NCI-H2196 (cell line): ENCODE data around the gene ZNF597.

Experiments used
- DNase-seq: peaks from one replicate; lab custom pipeline; 2025; ENCODE audit not compliant: unreplicated experiment; lab: John Stamatoyannopoulos, UW

The ZNF597 gene

DNA sequence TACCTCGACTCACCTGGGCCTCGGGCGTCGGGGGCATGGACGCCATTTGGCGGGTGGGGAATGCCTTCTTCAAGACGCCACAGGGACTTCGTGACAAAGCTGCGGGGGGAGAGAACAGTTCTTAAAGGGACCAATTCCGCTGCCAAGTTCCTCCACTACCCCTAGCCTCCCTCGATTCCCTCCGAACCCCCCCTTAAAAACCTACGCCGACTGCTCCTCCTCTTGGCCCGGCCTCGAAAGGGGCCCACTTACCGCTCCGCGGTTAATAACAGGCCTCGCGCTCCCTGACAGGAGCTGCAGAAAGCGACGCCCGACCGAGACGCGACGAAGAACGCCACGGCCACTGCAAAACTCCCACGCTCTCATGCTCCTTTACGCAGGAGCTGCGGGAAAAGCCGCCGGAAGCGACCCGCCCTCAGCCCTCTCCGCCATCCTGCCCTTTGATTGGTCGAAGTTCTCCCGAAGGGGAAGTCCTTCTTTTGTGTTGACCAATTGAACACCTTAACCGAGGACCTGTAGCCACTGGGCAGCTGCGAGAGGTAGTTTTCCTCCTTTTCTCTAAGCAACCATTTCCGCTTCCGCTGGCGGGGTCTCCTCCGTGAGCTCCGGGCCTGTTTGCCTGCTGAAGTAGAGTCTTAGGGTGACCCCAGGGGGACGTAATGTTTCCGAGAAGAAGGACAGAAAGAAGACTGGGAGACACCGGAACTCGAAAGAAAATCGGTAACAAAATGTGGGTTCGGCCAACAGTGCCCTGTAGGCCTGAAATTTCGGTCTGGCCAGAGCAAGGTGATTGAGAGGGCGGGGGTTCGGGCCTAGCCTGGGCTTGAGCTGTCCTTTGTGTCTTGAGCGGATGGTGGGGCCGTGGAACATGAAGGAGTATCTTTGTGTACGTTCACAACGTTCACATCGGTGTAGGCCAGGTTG, at the start of gene ZNF597, which contains the start of gene NAA60:
ZNF597 (minus strand) TSS at position 397 of the 924 bp plus-strand sequence; CDS start at position 46, 351 bp downstream.
NAA60 (plus strand) TSS at position 573 of the 924 bp plus-strand sequence. CDS start 32,548 bp downstream, outside the sequence.
- DNase-seq, result peak; percentile 85

DNA sequence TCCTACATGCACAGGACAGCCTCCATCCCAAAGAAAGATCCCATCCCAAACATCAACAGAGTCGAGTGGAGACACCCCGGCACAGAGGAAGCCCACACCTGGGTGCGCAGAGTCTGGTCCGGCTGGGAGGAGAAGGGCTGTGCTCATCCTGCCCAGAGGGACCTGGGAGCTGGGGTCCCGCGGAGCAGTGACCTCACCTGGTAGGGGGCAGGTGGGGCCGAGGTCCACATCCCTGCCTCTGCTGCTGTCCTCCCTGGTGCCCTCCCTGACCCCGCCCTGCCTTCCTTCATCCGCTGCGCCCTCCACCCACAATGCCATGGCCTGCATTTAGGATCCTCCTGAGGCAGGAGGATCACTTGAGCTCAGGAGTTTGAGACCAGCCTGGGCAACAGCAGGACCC, 49.1 kb upstream of the ZNF597 start:
- DNase-seq, result no peak

GRCh38 chr16:3490911-3491629, 47.8 kb upstream of the ZNF597 start:
- DNase-seq, result no peak

- no peak for DNase-seq
Observed at GRCh38 chr16:3488801-3489200, 45.5 kb upstream of the ZNF597 start.

DNA sequence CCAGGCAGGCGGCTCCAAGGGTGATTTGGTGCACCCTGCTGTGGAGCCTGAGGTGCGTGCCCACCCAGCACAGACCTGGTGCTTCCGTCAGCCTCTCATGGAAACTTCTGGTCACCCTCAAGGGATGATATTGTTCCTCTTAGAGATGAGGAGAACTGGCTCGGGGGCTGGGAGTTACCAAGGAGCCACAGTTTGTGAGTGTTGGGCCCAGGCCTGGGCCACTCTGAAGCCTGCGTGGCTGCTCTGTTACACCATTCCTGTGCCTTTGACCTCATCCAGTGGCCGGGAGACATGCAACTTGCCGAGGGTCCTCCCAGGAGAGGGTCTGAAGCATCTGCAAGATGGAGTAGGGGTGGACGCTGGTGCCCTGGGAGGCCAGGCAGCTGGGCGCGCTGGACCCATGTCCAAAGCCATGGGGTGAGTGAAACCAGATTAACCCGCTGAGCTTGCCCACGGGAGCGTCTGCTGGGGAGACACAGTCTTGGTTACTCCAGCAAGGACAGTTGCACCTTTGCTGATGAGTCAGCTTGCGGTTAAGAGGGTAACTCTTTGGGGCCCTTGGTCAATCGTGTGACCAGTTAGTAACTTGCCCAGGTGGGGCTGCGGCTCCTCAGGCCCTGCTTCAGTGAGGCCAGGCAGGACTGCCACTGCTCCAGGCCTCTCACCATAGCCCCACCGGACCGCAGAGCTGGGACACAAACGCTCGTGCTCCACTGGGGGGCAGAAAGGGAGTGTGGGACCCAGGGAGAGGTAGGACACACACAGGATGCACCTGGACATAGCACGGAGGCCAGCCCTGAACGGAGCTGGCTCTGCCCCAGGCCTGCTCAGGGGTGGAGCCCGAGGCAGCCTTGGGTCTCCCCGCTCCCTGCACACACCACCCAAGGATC, 44.5 kb upstream of the ZNF597 start:
- no peak for DNase-seq

- DNase-seq, result no peak
Observed at GRCh38 chr16:3486506-3487215, 43.4 kb upstream of the ZNF597 start.

- no peak for DNase-seq
Observed at GRCh38 chr16:3485821-3486505, 42.7 kb upstream of the ZNF597 start.

DNA sequence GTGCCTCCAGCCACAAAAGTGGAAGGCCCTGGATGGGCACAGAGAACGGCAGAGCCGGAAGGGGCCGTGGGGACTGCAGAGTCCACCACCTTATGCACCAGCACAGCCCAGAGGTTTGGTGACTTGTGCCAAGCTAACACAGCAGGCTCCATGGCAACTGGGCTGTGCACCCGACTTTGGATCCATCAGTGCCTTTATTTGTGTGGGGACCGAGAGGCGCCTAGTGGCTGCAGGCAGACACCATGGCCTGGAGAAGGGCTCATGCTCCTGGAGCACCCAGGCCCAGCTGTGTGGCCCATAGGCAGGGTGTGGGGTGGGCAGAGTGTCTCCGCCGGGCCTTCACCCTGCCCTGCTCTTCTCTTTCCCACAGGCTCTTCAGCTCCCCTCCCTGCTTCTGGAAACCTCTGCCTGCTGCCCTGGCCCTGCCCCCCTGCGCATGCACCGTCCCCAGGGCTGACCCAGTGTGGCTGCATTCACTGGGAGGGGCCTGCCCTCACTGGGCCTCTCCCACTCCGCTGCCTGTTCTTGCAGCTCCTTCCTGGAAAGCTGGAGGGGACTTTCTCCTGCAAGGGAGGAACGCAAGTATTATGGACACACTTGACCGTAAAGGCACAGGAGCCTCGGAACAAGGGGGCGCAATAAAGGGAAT, 41.9 kb upstream of the ZNF597 start:
- DNase-seq, result no peak

- DNase-seq, result no peak
Observed at GRCh38 chr16:3484318-3485096, 41.2 kb upstream of the ZNF597 start.

GRCh38 chr16:3482659-3483241, 39.4 kb upstream of the ZNF597 start:
- no peak for DNase-seq

GRCh38 chr16:3481696-3482658, 38.7 kb upstream of the ZNF597 start:
- DNase-seq, result no peak

DNA sequence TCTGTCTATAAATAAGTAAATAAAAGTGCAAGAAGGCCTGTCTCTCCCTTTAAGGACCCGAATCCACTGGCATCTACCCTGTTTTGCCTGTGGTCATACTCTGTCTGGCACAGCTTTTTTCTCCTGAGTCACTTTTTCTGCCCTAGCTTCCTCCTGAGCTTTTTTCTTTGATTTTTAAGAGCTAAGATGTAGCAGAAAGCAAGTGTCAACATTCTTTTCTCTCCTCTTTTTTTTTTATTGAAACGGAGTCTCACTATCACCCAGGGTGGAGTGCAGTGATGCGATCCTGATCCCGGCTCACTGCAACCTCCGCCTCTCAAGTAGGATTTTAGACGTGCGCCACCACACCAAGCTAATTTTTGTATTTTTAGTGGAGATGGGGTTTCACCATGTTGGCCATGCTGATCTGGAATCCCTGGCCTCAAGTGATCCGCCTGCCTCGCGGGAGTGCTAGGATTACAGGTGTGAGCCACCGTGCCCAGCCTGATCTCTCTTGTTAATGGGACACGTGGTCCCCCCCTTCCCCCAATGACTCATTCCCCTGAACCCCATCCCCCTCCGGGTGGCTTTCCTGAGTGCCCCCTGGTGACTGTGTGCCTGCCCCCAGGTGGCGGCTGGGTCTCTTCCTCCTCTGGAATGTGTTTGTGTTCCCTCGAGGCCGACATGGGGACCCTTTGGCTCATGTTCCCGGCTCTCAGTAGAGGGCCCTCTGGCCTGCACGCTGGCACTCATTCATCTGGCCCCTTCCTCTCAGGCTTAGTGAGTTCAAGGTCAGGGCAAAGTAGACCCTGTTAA, 37.8 kb upstream of the ZNF597 start:
- no peak for DNase-seq

DNA sequence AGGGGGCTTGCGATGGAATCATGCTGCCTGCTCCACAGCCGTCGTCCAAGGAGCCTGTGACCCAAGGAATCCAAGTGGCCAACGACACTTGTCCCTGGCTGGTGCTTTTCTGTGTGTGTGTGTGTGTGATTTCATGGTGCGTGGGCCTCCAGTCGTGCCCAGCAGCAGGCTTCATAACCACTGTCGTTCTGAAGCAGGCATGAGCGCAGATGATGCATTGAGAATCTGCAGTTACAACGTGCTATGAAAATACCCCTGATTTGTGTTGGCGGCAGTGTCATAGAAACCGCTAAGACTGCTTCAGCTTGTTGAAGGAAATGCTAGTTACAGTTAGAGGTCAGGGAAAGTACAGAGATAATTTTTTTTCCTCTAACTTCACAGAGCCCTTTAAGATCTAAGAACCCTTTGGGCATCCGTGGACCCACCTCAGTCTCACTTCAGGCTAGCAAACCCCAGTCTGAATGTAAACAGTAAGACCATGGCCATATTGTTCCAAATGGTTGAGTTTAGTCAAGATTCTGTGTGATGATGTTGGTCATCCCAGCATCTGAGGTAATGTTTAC, 36.4 kb upstream of the ZNF597 start:
- no peak for DNase-seq

GRCh38 chr16:3478242-3478925, 35.1 kb upstream of the ZNF597 start:
- DNase-seq, result no peak

DNA sequence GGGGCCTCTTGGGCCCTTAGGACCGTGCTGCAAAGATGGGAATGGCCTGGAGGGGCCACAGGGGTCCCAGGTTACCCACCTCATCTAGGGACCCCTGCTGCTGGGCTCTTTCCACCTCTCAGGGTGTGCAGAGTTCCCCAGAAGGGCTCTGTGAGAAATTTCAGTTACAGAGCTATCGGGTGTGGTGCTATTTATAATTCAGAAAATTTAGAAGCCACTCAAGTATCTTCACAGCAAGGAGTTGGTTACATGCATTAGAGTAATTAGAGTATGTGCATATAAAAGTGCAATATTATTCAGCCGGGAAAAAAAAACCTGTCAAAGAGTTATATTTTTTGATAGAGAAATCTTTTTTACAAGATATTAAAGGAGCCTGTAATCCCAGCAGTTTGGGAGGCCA, 33.1 kb upstream of the ZNF597 start:
- no peak for DNase-seq
